NCI-H510A (cell line): ENCODE results near the gene TRABD2B.

Source experiments
- DNase-seq: peaks from one replicate; lab custom pipeline; 2025; lab: John Stamatoyannopoulos, UW

The TRABD2B gene

GRCh38 chr1:47725000-47725473 is 272.1 kb downstream of the TRABD2B start:
- DNase-seq = no peak

- no peak for DNase-seq
Measured at GRCh38 chr1:47724432-47724999, 272.7 kb downstream of the TRABD2B start.

- no peak for DNase-seq
Measured at GRCh38 chr1:47722909-47723580, 274.1 kb downstream of the TRABD2B start.

GRCh38 chr1:47722101-47722500 is 275.1 kb downstream of the TRABD2B start:
- no peak for DNase-seq

- DNase-seq = no peak
Measured at GRCh38 chr1:47720111-47720510, 277.1 kb downstream of the TRABD2B start.

GRCh38 chr1:47717341-47717740 is 279.8 kb downstream of the TRABD2B start:
- no peak for DNase-seq

- DNase-seq = no peak
Measured at GRCh38 chr1:47713975-47714767, 283.0 kb downstream of the TRABD2B start.

GRCh38 chr1:47713333-47713953 is 283.7 kb downstream of the TRABD2B start:
- no peak for DNase-seq

- DNase-seq = no peak
Measured at GRCh38 chr1:47712596-47713299, 284.4 kb downstream of the TRABD2B start.

- DNase-seq = no peak
Measured at GRCh38 chr1:47711848-47712492, 285.2 kb downstream of the TRABD2B start.

GRCh38 chr1:47711184-47711847 is 285.9 kb downstream of the TRABD2B start:
- no peak for DNase-seq
